HEK293 (cell line): ENCODE results near the gene MMP15.

Experiments used
- CTCF ChIA-PET: fragments of 350-600 bp; formaldehyde crosslinking; extraction: SDS; loops from one replicate; lab custom pipeline; 2021; ENCODE audit warnings: antibody characterized with exemption; lab: Yijun Ruan, JAX
- POLR2A ChIA-PET: fragments of 300-600 bp; formaldehyde crosslinking; extraction: SDS; loops from one replicate; lab custom pipeline; 2020; ENCODE audit warnings: antibody characterized with exemption, inconsistent platforms; lab: Yijun Ruan, JAX
- H3K27ac ChIP-seq: fragments of 200-500 bp; sonication (Bioruptor generic); 2 replicates; pipeline ENCODE4 v1.5.1; 2014; ENCODE audit warnings: low read depth, low read length, control low read depth, inconsistent platforms; ENCODE audit errors: extremely low read depth
- H3K36me3 ChIP-seq, 2 experiments: fragments of 200-500 bp in 1 of 2; sonication (Bioruptor generic) in 1 of 2; 1 replicate in 1 of 2; 2 replicates in 1 of 2; pipeline ENCODE4 v1.5.1; 2014 to 2017; ENCODE audit warnings: inconsistent platforms in 2 of 2, low read length in 2 of 2; ENCODE audit not compliant: control insufficient read depth in 2 of 2, insufficient read depth in 1 of 2
- H3K4me1 ChIP-seq: fragments of 200-500 bp; sonication (Bioruptor generic); 2 replicates; pipeline ENCODE4 v1.5.1; 2014; ENCODE audit warnings: mild to moderate bottlenecking, low read length, inconsistent platforms; ENCODE audit not compliant: control insufficient read depth, insufficient read depth
- H3K4me3 ChIP-seq: 2 replicates; pipeline ENCODE4 v1.5.1; 2011; ENCODE audit warnings: low read depth, mild to moderate bottlenecking, control low read depth, low read length, moderate library complexity
- H3K9me3 ChIP-seq: fragments of 200-500 bp; sonication (Bioruptor generic); 2 replicates; pipeline ENCODE4 v1.5.1; 2014; ENCODE audit warnings: low read depth, low read length, inconsistent platforms; ENCODE audit not compliant: control insufficient read depth, insufficient read depth
- ELK4 ChIP-seq: IDR thresholded peaks from 2 replicates; pipeline ENCODE4 v1.6.1; 2011; ENCODE audit warnings: mild to moderate bottlenecking, low read depth, low read length, borderline replicate concordance
- KLF1 ChIP-seq: fragments of 450-650 bp; formaldehyde crosslinking; IDR thresholded peaks from 2 replicates; pipeline ENCODE4 v1.5.1; 2016; ENCODE audit warnings: missing biosample characterization, missing genetic modification characterization
- KLF7 ChIP-seq: fragments of 450-650 bp; formaldehyde crosslinking; IDR thresholded peaks from 2 replicates; pipeline ENCODE4 v1.5.1; 2016; ENCODE audit warnings: missing biosample characterization, missing genetic modification characterization, borderline replicate concordance
- OSR2 ChIP-seq: fragments of 450-650 bp; formaldehyde crosslinking; IDR thresholded peaks from 2 replicates; pipeline ENCODE4 v1.5.1; 2016; ENCODE audit warnings: missing biosample characterization, missing genetic modification characterization
- PRDM10 ChIP-seq: fragments of 450-650 bp; formaldehyde crosslinking; IDR thresholded peaks from 2 replicates; pipeline ENCODE4 v1.5.1; 2016; ENCODE audit warnings: missing biosample characterization, missing genetic modification characterization
- WT1 ChIP-seq: fragments of 450-650 bp; formaldehyde crosslinking; IDR thresholded peaks from 2 replicates; pipeline ENCODE4 v1.5.1; 2016; ENCODE audit warnings: missing biosample characterization, missing genetic modification characterization
- ZBTB11 ChIP-seq: fragments of 450-650 bp; formaldehyde crosslinking; conservative IDR thresholded peaks from 2 replicates; pipeline ENCODE4 v1.5.1; 2016; ENCODE audit warnings: low read depth, missing biosample characterization, missing genetic modification characterization
- ZBTB20 ChIP-seq: fragments of 450-650 bp; formaldehyde crosslinking; IDR thresholded peaks from 2 replicates; pipeline ENCODE4 v1.5.1; 2016; ENCODE audit warnings: missing biosample characterization, missing genetic modification characterization
- ZBTB48 ChIP-seq: fragments of 450-650 bp; formaldehyde crosslinking; IDR thresholded peaks from 2 replicates; pipeline ENCODE4 v1.5.1; 2016; ENCODE audit warnings: missing biosample characterization, missing genetic modification characterization
- ZEB2 ChIP-seq: fragments of 450-650 bp; formaldehyde crosslinking; IDR thresholded peaks from 2 replicates; pipeline ENCODE4 v1.5.1; 2016; ENCODE audit warnings: missing biosample characterization, missing genetic modification characterization
- ZNF335 ChIP-seq: fragments of 450-650 bp; formaldehyde crosslinking; conservative IDR thresholded peaks from 2 replicates; pipeline ENCODE4 v1.5.1; 2016; ENCODE audit warnings: missing biosample characterization, missing genetic modification characterization
- ZNF341 ChIP-seq: fragments of 450-650 bp; formaldehyde crosslinking; IDR thresholded peaks from 2 replicates; pipeline ENCODE4; 2016; ENCODE audit warnings: low read depth, missing biosample characterization, missing genetic modification characterization
- ZNF398 ChIP-seq: fragments of 450-650 bp; formaldehyde crosslinking; IDR thresholded peaks from 2 replicates; pipeline ENCODE4 v1.5.1; 2017; ENCODE audit warnings: missing biosample characterization, missing genetic modification characterization
- ZNF473 ChIP-seq: fragments of 450-650 bp; formaldehyde crosslinking; IDR thresholded peaks from 2 replicates; pipeline ENCODE4 v1.5.1; 2017; ENCODE audit warnings: missing biosample characterization, missing genetic modification characterization
- ZNF549 ChIP-seq: fragments of 450-650 bp; IDR thresholded peaks from 2 replicates; pipeline ENCODE4 v1.5.1; 2018; ENCODE audit warnings: missing biosample characterization, missing genetic modification characterization, mild to moderate bottlenecking, inconsistent platforms, moderate library complexity
- ZNF555 ChIP-seq: fragments of 450-650 bp; formaldehyde crosslinking; conservative IDR thresholded peaks from 2 replicates; pipeline ENCODE4 v1.5.1; 2017; ENCODE audit warnings: missing biosample characterization, mild to moderate bottlenecking, missing genetic modification characterization, inconsistent platforms
- ZNF600 ChIP-seq: fragments of 450-650 bp; formaldehyde crosslinking; IDR thresholded peaks from 2 replicates; pipeline ENCODE4 v1.5.1; 2016; ENCODE audit warnings: missing biosample characterization, missing genetic modification characterization
- ZNF777 ChIP-seq: fragments of 450-650 bp; formaldehyde crosslinking; IDR thresholded peaks from 2 replicates; pipeline ENCODE4 v1.5.1; 2017; ENCODE audit warnings: missing biosample characterization, missing genetic modification characterization, borderline replicate concordance
- ZNF792 ChIP-seq: fragments of 450-650 bp; formaldehyde crosslinking; IDR thresholded peaks from 2 replicates; pipeline ENCODE4 v1.5.1; 2016; ENCODE audit warnings: missing biosample characterization, missing genetic modification characterization
- TF ChIP-seq, protein P1 (sequence below): fragments of 450-650 bp; formaldehyde crosslinking; IDR thresholded peaks from 2 replicates; pipeline ENCODE4 v1.5.1; 2016; ENCODE audit warnings: missing biosample characterization, missing genetic modification characterization
- TF ChIP-seq, protein P2 (sequence below): fragments of 450-650 bp; formaldehyde crosslinking; IDR thresholded peaks from 2 replicates; pipeline ENCODE4 v1.5.1; 2016; ENCODE audit warnings: missing biosample characterization, missing genetic modification characterization

Gene MMP15

GRCh38 chr16:58026705-58027160, 1.2 kb downstream of the MMP15 start (continued):
- TF ChIP-seq ZNF555 (tag by site-specific recombination) (no peak), OSR2 (no peak), ZNF473 (tag by site-specific recombination) (no peak), ZNF341 (tag by site-specific recombination) (peak; percentile 96)

GRCh38 chr16:58027161-58027915, 1.8 kb downstream of the MMP15 start:
- Histone ChIP-seq H3K4me3 (peak overlapping the region; percentile 63), H3K27ac (peak overlapping the region; percentile 47; the same call in 1 of the 2 replicates), H3K4me1 (peaks cover 14% of the 10 kb centered on the region), H3K36me3 (no peaks in the 10 kb centered on the region), H3K9me3 (no peaks in the 10 kb centered on the region)
- POLR2A ChIA-PET = interaction anchor here (0.7 to 7.9 kb wide), 6 partner anchors 26 to 394 kb away, joined by 4 to 51 read pairs (median 5); partner anchors contain the start of genes CFAP20, KATNB1 and USB1
- CTCF ChIA-PET = interaction anchor here (0.7 to 3.1 kb wide), 6 partner anchors 50 to 279 kb away, joined by 3 to 15 read pairs (median 4); no protein-coding TSS in a partner anchor
- peak; percentile 25 for TF ChIP-seq KLF1 (tag by site-specific recombination)
- TF ChIP-seq ZNF600 (tag by site-specific recombination) = peak; percentile 65; the same call in 1 of the 2 replicates
- TF ChIP-seq, protein P1, sequence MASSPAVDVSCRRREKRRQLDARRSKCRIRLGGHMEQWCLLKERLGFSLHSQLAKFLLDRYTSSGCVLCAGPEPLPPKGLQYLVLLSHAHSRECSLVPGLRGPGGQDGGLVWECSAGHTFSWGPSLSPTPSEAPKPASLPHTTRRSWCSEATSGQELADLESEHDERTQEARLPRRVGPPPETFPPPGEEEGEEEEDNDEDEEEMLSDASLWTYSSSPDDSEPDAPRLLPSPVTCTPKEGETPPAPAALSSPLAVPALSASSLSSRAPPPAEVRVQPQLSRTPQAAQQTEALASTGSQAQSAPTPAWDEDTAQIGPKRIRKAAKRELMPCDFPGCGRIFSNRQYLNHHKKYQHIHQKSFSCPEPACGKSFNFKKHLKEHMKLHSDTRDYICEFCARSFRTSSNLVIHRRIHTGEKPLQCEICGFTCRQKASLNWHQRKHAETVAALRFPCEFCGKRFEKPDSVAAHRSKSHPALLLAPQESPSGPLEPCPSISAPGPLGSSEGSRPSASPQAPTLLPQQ (tag by site-specific recombination) = peak; percentile 88
- 0 out of 2 replicates have a peak, but pooled peaks have one; percentile 6 for TF ChIP-seq ZNF777
- TF ChIP-seq PRDM10 (tag by site-specific recombination) = peak; percentile 50; the same call in 1 of the 2 replicates
- TF ChIP-seq ZNF398 = peak; percentile 3; the same call in 1 of the 2 replicates
- no peak for TF ChIP-seq ZBTB11 (tag by site-specific recombination)
- peak; percentile 86; the same call in 1 of the 2 replicates for TF ChIP-seq ZBTB48 (tag by site-specific recombination)
- peak; percentile 82 for TF ChIP-seq ZNF341 (tag by site-specific recombination)
- TF ChIP-seq, protein P2, sequence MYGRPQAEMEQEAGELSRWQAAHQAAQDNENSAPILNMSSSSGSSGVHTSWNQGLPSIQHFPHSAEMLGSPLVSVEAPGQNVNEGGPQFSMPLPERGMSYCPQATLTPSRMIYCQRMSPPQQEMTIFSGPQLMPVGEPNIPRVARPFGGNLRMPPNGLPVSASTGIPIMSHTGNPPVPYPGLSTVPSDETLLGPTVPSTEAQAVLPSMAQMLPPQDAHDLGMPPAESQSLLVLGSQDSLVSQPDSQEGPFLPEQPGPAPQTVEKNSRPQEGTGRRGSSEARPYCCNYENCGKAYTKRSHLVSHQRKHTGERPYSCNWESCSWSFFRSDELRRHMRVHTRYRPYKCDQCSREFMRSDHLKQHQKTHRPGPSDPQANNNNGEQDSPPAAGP (tag by site-specific recombination) = 0 out of 2 replicates have a peak, but pooled peaks have one; percentile 15
- no peak for TF ChIP-seq ELK4
- peak; percentile 99 for TF ChIP-seq ZNF335
- TF ChIP-seq KLF7 (tag by site-specific recombination) = no peak
- TF ChIP-seq WT1 = peak; percentile 61
- peak; percentile 35; the same call in 1 of the 2 replicates for TF ChIP-seq ZEB2 (tag by site-specific recombination)
- no peak for TF ChIP-seq ZNF549 (tag by site-specific recombination)
- TF ChIP-seq ZBTB20 (tag by site-specific recombination) = peak; percentile 97
- no peak for TF ChIP-seq ZNF792 (tag by site-specific recombination)
